CD4-positive, alpha-beta T cell treated with Interferon gamma for 1 hour (primary cell): ENCODE results near the gene ADAMTSL1.

Experiments
- DNase-seq: peaks from one replicate; pipeline ENCODE4 v3.0.0-alpha.2; 2020

Gene ADAMTSL1

GRCh38 chr9:18611971-18612370, 138.0 kb downstream of the ADAMTSL1 start:
- DNase-seq: no peak

- DNase-seq: no peak
These were observed 140.2 kb downstream of the ADAMTSL1 start for GRCh38 chr9:18614116-18614515.

GRCh38 chr9:18614651-18615050, 140.7 kb downstream of the ADAMTSL1 start:
- no peak for DNase-seq

GRCh38 chr9:18616976-18617375, 143.0 kb downstream of the ADAMTSL1 start:
- DNase-seq: no peak

- DNase-seq: no peak
These were observed 143.8 kb downstream of the ADAMTSL1 start for GRCh38 chr9:18617759-18618158.

GRCh38 chr9:18618862-18619261, 144.9 kb downstream of the ADAMTSL1 start:
- no peak for DNase-seq

GRCh38 chr9:18622186-18622836, 148.4 kb downstream of the ADAMTSL1 start:
- no peak for DNase-seq

GRCh38 chr9:18623221-18624079, 149.5 kb downstream of the ADAMTSL1 start:
- DNase-seq: no peak

GRCh38 chr9:18626046-18626698, 152.2 kb downstream of the ADAMTSL1 start:
- DNase-seq: no peak

GRCh38 chr9:18629136-18629535, 155.2 kb downstream of the ADAMTSL1 start:
- no peak for DNase-seq

GRCh38 chr9:18632632-18633403, 158.9 kb downstream of the ADAMTSL1 start:
- DNase-seq: no peak

- no peak for DNase-seq
These were observed 162.8 kb downstream of the ADAMTSL1 start for GRCh38 chr9:18636781-18637180.

- DNase-seq: no peak
These were observed 164.7 kb downstream of the ADAMTSL1 start for GRCh38 chr9:18638371-18639249.

GRCh38 chr9:18639911-18640310, 166.0 kb downstream of the ADAMTSL1 start:
- DNase-seq: no peak

- DNase-seq: no peak
These were observed 185.1 kb downstream of the ADAMTSL1 start for GRCh38 chr9:18658804-18659705.

GRCh38 chr9:18660001-18660400, 186.0 kb downstream of the ADAMTSL1 start:
- DNase-seq: no peak

GRCh38 chr9:18662320-18662719, 188.4 kb downstream of the ADAMTSL1 start:
- DNase-seq: no peak

GRCh38 chr9:18665947-18666346, 192.0 kb downstream of the ADAMTSL1 start:
- DNase-seq: no peak

GRCh38 chr9:18666348-18666747, 192.4 kb downstream of the ADAMTSL1 start:
- no peak for DNase-seq

GRCh38 chr9:18666986-18667772, 193.2 kb downstream of the ADAMTSL1 start:
- DNase-seq: no peak
